Panc1 (cell line): Measurements from ENCODE around the gene BANF1. TPM values are rescaled to one million over a fixed set of nuclear protein-coding genes. Genes with fewer than 3 reads are reported as not detected.

Experiments
- ATAC-seq: fragments of 200-7000 bp; cut with Tn5 transposase; 2 replicates; pipeline ENCODE4 v1.9.1; 2020; ENCODE audit warnings: mild to moderate bottlenecking, moderate library complexity
- BruUV-seq: library from RNA; stranded (reverse); fragments of 400-500 nt; replicated peaks from 2 replicates; lab custom pipeline; 2021; lab: Mats Ljungman, UMichigan
- CTCF ChIA-PET: fragments of 300-600 bp; sonication (Branson Sonifier 250); formaldehyde crosslinking; loops from one replicate; lab custom pipeline; 2022; ENCODE audit warnings: antibody characterized with exemption; lab: Charles Lee
- POLR2A ChIA-PET: fragments of 300-600 bp; sonication (Branson Sonifier 250); formaldehyde crosslinking; loops from one replicate; lab custom pipeline; 2022; ENCODE audit warnings: antibody characterized with exemption; lab: Charles Lee
- DNase-seq: peaks from one replicate; pipeline ENCODE4 v3.0.0-alpha.2; 2010; ENCODE audit warnings: low read depth, low spot score
- H3K27ac ChIP-seq: 2 replicates; pipeline ENCODE4 v1.5.1; 2011; ENCODE audit warnings: mild to moderate bottlenecking, low read length, inconsistent platforms
- H3K27me3 ChIP-seq: fragments of 200-500 bp; sonication (Bioruptor generic); 2 replicates; pipeline ENCODE4 v1.6.0; 2014; ENCODE audit warnings: low read length, inconsistent platforms; ENCODE audit not compliant: control insufficient read depth, insufficient read depth
- H3K36me3 ChIP-seq: fragments of 200-500 bp; sonication (Bioruptor generic); 2 replicates; pipeline ENCODE4 v1.5.1; 2014; ENCODE audit warnings: inconsistent platforms, mild to moderate bottlenecking, low read length, moderate library complexity; ENCODE audit not compliant: control insufficient read depth, insufficient read depth
- H3K4me1 ChIP-seq: 2 replicates; pipeline ENCODE4 v1.5.1; 2011; ENCODE audit warnings: inconsistent platforms, mild to moderate bottlenecking, low read length, moderate library complexity; ENCODE audit not compliant: control insufficient read depth, insufficient read depth
- H3K4me3 ChIP-seq, 2 experiments: 2 replicates each; pipeline ENCODE4 v1.5.1; 2011 to 2012; ENCODE audit warnings: low read depth in 2 of 2, low read length in 2 of 2, mild to moderate bottlenecking in 2 of 2, inconsistent platforms in 1 of 2, moderate library complexity in 1 of 2
- H3K9me3 ChIP-seq: fragments of 200-500 bp; sonication (Bioruptor generic); 2 replicates; pipeline ENCODE4 v1.5.1; 2014; ENCODE audit warnings: low read depth, mild to moderate bottlenecking, inconsistent platforms, low read length, moderate library complexity; ENCODE audit not compliant: control insufficient read depth, insufficient read depth
- CTCF ChIP-seq: fragments of 450-650 bp; IDR thresholded peaks from 2 replicates; pipeline ENCODE4 v1.5.1; 2017; ENCODE audit warnings: mild to moderate bottlenecking
- POLR2AphosphoS5 ChIP-seq: IDR thresholded peaks from 2 replicates; pipeline ENCODE4 v1.6.1; 2012; ENCODE audit warnings: mild to moderate bottlenecking, low read depth, low read length, moderate library complexity
- SIN3A ChIP-seq: IDR thresholded peaks from 2 replicates; pipeline ENCODE4 v1.6.1; 2012; ENCODE audit warnings: low read depth, mild to moderate bottlenecking, low read length, moderate library complexity, borderline replicate concordance; ENCODE audit not compliant: insufficient read depth
- TCF7L2 ChIP-seq: IDR thresholded peaks from 2 replicates; pipeline ENCODE4 v1.6.1; 2011; ENCODE audit warnings: mild to moderate bottlenecking, low read depth, low read length, inconsistent platforms
- in situ Hi-C: cut with HindIII; loops from 2 replicates; pipeline ENCODE4 v1.10.0; 2016; ENCODE audit warnings: low sequenced_read_pairs, low pct_unique_long_range_greater_than_20kb
- intact Hi-C: fragments of 100-400 bp; cut with micrococcal nuclease; formaldehyde crosslinking; loops from one replicate; pipeline ENCODE4 v1.10.0; 2022; ENCODE audit not compliant: unreplicated experiment
- total RNA-seq: library from RNA; stranded (reverse); gene quantifications from one replicate; pipeline ENCODE4 v1.2.1, GENCODE V29; 2021; ENCODE audit not compliant: unreplicated experiment
- TF ChIP-seq, protein P1 (sequence below), 2 experiments: IDR thresholded peaks; 2 replicates each; pipeline ENCODE4 v1.6.1; 2011 to 2012; ENCODE audit warnings: low read depth in 2 of 2, control low read depth in 1 of 2, low read length in 1 of 2, mild to moderate bottlenecking in 1 of 2, moderate library complexity in 1 of 2; ENCODE audit not compliant: insufficient read depth in 1 of 2

Gene BANF1
- total RNA-seq, 1 experiment from 2014 or later, result 494 TPM

- intact Hi-C loops, result no loop called here
- CTCF ChIA-PET, result no interaction called here
- H3K4me1 ChIP-seq, result no peaks in the 10 kb centered on the region
Measured at GRCh38 chr11:66039765-66040164, 37.5 kb downstream of the BANF1 start.

GRCh38 chr11:66042227-66042995 is 40.1 kb downstream of the BANF1 start:
- ChIA-PET CTCF (no interaction called here), POLR2A (no interaction called here)
- no peak overlapping the region for H3K4me3 ChIP-seq
- no peak for TF ChIP-seq SIN3A
- TF ChIP-seq, protein P1, sequence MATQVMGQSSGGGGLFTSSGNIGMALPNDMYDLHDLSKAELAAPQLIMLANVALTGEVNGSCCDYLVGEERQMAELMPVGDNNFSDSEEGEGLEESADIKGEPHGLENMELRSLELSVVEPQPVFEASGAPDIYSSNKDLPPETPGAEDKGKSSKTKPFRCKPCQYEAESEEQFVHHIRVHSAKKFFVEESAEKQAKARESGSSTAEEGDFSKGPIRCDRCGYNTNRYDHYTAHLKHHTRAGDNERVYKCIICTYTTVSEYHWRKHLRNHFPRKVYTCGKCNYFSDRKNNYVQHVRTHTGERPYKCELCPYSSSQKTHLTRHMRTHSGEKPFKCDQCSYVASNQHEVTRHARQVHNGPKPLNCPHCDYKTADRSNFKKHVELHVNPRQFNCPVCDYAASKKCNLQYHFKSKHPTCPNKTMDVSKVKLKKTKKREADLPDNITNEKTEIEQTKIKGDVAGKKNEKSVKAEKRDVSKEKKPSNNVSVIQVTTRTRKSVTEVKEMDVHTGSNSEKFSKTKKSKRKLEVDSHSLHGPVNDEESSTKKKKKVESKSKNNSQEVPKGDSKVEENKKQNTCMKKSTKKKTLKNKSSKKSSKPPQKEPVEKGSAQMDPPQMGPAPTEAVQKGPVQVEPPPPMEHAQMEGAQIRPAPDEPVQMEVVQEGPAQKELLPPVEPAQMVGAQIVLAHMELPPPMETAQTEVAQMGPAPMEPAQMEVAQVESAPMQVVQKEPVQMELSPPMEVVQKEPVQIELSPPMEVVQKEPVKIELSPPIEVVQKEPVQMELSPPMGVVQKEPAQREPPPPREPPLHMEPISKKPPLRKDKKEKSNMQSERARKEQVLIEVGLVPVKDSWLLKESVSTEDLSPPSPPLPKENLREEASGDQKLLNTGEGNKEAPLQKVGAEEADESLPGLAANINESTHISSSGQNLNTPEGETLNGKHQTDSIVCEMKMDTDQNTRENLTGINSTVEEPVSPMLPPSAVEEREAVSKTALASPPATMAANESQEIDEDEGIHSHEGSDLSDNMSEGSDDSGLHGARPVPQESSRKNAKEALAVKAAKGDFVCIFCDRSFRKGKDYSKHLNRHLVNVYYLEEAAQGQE (IDR thresholded peaks at IDR 0.05; ENCODE audit: insufficient read depth in 1 of 2, low read depth in 2 of 2, low read length in 1 of 2), result no peak
- TF ChIP-seq TCF7L2, result no peak
- TF ChIP-seq CTCF, result no peak
- TF ChIP-seq POLR2AphosphoS5, result no peak
- peaks cover 3% of the 10 kb centered on the region; the same call in 1 of the 2 replicates for H3K4me1 ChIP-seq
- peaks cover under 1% of the 10 kb centered on the region; the same call in 1 of the 2 replicates for H3K9me3 ChIP-seq
- no TSS peak for BruUV-seq
- no peaks in the 10 kb centered on the region for H3K27me3 ChIP-seq
- H3K27ac ChIP-seq, result no peak overlapping the region
- no peaks in the 10 kb centered on the region for H3K36me3 ChIP-seq
- DNase-seq, result no peak
- intact Hi-C loops (no loop called here), in situ Hi-C loops (no loop called here)
- ATAC-seq, result no peak

More at GRCh38 chr11:66039765-66040164, 37.5 kb downstream of the BANF1 start:
- H3K9me3 ChIP-seq, result peaks cover 2% of the 10 kb centered on the region; the same call in 1 of the 2 replicates
- H3K27me3 ChIP-seq, result no peaks in the 10 kb centered on the region
- POLR2A ChIA-PET, result no interaction called here
- ATAC-seq (no peak), DNase-seq (no peak)
- H3K36me3 ChIP-seq, result no peaks in the 10 kb centered on the region
- H3K4me3 ChIP-seq, result no peak overlapping the region
- in situ Hi-C loops, result no loop called here
- BruUV-seq, result no TSS peak
- no peak overlapping the region for H3K27ac ChIP-seq
- TF ChIP-seq TCF7L2, result no peak
- no peak for TF ChIP-seq POLR2AphosphoS5
- TF ChIP-seq, protein P1 (IDR thresholded peaks at IDR 0.05; ENCODE audit: insufficient read depth in 1 of 2, low read depth in 2 of 2, low read length in 1 of 2), result no peak
- no peak for TF ChIP-seq CTCF
- TF ChIP-seq SIN3A, result no peak
